ENCODE measurements around the gene GFER. TPM values are rescaled to one million over a fixed set of nuclear protein-coding genes. Genes with fewer than 3 reads are reported as not detected.

Gene GFER
- total and polyA plus RNA-seq, 7 donors = 18.9 to 53.2 (median 34.2) TPM

DNA sequence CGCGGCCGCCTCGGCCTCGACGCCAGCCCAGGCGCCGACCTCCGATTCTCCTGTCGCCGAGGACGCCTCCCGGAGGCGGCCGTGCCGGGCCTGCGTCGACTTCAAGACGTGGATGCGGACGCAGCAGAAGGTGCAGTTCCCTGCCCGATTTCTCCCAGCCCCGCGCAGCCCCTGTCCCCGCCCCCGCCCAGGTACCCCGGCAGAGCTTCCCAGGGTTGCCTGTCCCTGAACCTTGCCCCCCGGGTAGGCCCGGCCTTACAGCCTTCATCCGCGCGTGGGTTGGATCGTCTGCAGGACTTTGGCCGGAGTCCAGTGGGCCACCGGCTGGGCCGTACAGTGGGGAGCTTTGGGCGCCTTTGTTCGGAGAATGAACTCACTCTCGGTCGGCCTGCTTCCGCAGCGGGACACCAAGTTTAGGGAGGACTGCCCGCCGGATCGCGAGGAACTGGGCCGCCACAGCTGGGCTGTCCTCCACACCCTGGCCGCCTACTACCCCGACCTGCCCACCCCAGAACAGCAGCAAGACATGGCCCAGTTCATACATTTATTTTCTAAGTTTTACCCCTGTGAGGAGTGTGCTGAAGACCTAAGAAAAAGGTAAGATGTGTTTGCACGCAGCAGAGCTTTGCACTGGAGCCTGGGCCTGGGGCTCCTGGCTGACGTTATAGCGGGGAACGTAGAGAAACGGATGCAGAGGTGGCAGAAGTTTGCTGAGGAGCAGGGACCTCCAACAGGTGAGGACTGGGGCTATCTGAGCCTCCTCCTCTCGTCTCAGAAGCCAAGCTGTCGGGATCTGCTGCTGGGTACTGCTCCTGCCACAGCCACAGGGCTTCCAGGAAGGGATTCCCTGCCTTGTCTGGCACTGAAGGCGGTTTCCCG, 593 bp downstream of the GFER start:
- intact Hi-C loops (cut with DNase I) = no loop called here
- no peaks in the 10 kb centered on the region for H3K9me3 ChIP-seq
- DNase-seq = peak in 1 of 2 donors; percentile 55
- peaks cover 32% of the 10 kb centered on the region for H3K4me1 ChIP-seq
- peak in 3 of 4 donors; percentile 1 to 2 (median 1) for ATAC-seq
- H3K36me3 ChIP-seq (ENCODE audit: insufficient read depth in 1 of 2, low read depth in 1 of 2) = peaks cover 4 to 24% of the 10 kb centered on the region in 2 donors
- peaks cover 0 to 16% (median 12%) of the 10 kb centered on the region in 3 donors for H3K27me3 ChIP-seq (ENCODE audit: insufficient read depth in 3 of 3, low read length in 2 of 3)
- H3K4me3 ChIP-seq = peak overlapping the region; percentile 93
- WGBS, 3 donors = 9 to 12% (median 12%) methylated on average over 45 to 58 of the region's 58 CpGs
- TF ChIP-seq, protein P1, sequence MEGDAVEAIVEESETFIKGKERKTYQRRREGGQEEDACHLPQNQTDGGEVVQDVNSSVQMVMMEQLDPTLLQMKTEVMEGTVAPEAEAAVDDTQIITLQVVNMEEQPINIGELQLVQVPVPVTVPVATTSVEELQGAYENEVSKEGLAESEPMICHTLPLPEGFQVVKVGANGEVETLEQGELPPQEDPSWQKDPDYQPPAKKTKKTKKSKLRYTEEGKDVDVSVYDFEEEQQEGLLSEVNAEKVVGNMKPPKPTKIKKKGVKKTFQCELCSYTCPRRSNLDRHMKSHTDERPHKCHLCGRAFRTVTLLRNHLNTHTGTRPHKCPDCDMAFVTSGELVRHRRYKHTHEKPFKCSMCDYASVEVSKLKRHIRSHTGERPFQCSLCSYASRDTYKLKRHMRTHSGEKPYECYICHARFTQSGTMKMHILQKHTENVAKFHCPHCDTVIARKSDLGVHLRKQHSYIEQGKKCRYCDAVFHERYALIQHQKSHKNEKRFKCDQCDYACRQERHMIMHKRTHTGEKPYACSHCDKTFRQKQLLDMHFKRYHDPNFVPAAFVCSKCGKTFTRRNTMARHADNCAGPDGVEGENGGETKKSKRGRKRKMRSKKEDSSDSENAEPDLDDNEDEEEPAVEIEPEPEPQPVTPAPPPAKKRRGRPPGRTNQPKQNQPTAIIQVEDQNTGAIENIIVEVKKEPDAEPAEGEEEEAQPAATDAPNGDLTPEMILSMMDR (IDR thresholded peaks at IDR 0.05) = no peak
- H3K27ac ChIP-seq = peak overlapping the region; percentile 67

DNA sequence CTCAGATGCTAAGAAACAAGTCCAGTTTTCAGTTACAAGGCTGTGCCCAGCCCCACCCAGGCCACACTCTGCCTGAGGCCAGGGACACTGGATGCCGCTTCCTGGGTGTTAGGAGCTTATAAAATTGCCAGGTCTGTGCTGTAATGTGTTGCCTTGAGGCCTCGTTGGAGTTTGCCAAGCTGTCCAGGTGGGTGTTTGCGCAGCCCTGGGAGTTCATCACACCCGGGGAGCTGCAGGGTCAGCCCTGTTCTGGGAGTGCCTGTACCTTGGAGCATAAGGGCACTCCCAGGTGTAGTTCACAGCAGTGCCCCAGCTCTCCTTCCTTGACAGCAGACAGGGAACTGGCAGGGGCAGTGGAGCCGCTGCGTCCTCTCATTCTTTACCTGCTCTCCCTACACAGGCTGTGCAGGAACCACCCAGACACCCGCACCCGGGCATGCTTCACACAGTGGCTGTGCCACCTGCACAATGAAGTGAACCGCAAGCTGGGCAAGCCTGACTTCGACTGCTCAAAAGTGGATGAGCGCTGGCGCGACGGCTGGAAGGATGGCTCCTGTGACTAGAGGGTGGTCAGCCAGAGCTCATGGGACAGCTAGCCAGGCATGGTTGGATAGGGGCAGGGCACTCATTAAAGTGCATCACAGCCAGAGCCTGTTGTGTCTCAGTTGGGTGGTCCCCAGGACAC, 1.6 kb downstream of the GFER start:
- intact Hi-C loops (cut with DNase I) = no loop called here
- ATAC-seq (no peak), DNase-seq (no peak)
- H3K9me3 ChIP-seq = no peaks in the 10 kb centered on the region
- WGBS, 3 donors = 91 to 96% (median 91%) methylated on average over 14 of the region's 14 CpGs
- peak overlapping the region; percentile 93 for H3K4me3 ChIP-seq
- H3K36me3 ChIP-seq (ENCODE audit: insufficient read depth in 1 of 2, low read depth in 1 of 2) = peaks cover 4 to 24% of the 10 kb centered on the region in 2 donors
- peaks cover 0 to 21% (median 16%) of the 10 kb centered on the region in 3 donors for H3K27me3 ChIP-seq (ENCODE audit: insufficient read depth in 3 of 3, low read length in 2 of 3)
- TF ChIP-seq, protein P1 (IDR thresholded peaks at IDR 0.05) = no peak
- no peak overlapping the region for H3K27ac ChIP-seq
- peaks cover 24% of the 10 kb centered on the region for H3K4me1 ChIP-seq

DNA sequence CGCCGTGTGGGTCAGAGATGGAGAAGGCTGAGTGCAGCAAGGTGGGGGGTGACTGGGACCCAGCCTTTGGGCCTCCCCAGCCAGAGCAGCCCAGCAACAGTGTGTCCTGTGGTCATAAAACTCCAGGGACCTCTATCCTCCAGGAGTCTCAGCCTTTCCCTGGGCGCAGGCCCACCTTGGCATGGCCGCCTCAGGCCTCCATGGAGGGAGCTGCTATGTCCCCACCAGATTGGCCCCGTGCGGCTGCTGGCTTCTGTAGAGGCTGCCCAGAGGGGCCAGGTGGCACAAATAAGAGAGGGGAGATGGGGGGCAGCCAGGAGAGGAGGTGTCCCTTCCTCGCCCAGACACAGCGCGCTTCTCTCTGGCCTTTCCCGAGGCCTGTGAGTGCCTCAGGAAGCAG, 3.2 kb downstream of the GFER start:
- no peaks in the 10 kb centered on the region for H3K9me3 ChIP-seq
- DNase-seq (no peak), ATAC-seq (no peak)
- intact Hi-C loops (cut with DNase I) = no loop called here
- no peak overlapping the region for H3K27ac ChIP-seq
- H3K36me3 ChIP-seq (ENCODE audit: insufficient read depth in 1 of 2, low read depth in 1 of 2) = peaks cover 4 to 24% of the 10 kb centered on the region in 2 donors
- TF ChIP-seq, protein P1 (IDR thresholded peaks at IDR 0.05) = no peak
- WGBS, 3 donors = 85 to 92% (median 90%) methylated on average over 10 of the region's 10 CpGs
- peaks cover 32% of the 10 kb centered on the region for H3K4me1 ChIP-seq
- H3K4me3 ChIP-seq = no peak overlapping the region
- peaks cover 0 to 34% (median 20%) of the 10 kb centered on the region in 3 donors for H3K27me3 ChIP-seq (ENCODE audit: insufficient read depth in 3 of 3, low read length in 2 of 3)

DNA sequence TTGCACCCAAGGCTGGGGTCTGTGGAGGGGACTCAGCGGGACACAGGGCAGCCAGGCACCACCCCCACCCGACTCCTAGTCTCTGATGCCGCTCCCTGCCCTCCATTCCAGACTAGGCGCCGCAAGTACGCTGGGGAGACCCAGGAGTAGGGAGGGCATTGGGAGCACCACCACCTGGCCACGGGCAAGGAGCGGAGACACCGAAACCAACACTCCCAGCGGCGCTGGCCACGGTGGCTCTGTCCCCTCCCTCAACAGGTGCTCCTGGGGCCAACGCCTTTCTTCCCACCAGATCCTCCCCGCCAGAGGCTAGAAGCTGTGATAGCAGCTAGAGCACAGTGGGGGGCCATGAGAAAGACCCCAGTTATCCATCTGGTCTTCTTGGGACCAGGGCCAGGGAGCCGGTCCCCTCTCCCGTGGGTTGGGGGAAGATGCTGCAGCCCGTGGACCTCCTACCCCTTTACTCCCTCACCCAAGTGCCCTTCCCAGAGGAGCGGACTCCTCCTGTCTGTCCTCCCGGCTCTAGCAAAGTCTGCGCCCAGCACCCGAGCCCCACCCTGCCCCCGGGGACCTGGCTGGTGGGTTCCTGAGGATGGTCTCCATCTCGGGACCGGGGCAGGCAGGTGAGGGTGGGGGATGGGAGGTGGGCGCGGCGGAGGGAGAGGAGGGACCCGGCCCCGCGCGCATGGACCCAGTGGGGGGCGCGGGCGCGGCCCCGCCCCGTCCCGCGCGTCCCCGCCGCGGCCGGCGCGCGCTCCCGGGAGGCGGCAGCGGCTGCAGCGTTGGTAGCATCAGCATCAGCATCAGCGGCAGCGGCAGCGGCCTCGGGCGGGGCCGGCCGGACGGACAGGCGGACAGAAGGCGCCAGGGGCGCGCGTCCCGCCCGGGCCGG, 5.5 kb downstream of the GFER start, which contains the start of gene SYNGR3:
Gene SYNGR3 (plus strand): TSS at position 762 of the 892 bp plus-strand sequence. CDS start 133 bp downstream, outside the sequence.
- intact Hi-C loops (cut with DNase I) = no loop called here
- TF ChIP-seq, protein P1 (IDR thresholded peaks at IDR 0.05) = no peak
- Histone ChIP-seq H3K27me3 (ENCODE audit: insufficient read depth in 3 of 3, low read length in 2 of 3) (peaks cover 0 to 34% (median 20%) of the 10 kb centered on the region in 3 donors), H3K4me1 (peaks cover 24% of the 10 kb centered on the region), H3K27ac (no peak within 1 kb of the TSS), H3K36me3 (ENCODE audit: insufficient read depth in 1 of 2, low read depth in 1 of 2) (peaks cover 4 to 24% of the 10 kb centered on the region in 2 donors), H3K4me3 (peak within 1 kb of the TSS; percentile 1), H3K9me3 (no peaks in the 10 kb centered on the region)
- no peak for ATAC-seq
- DNase-seq = no peak
- 4 to 9% (median 8%) methylated on average over 21 to 67 of the region's 67 CpGs for WGBS, 3 donors
